Sigmoid colon (tissue), 4 donors: ENCODE results near the gene NIPAL1.

ENCODE experiments used
- CTCF ChIP-seq, 4 experiments: fragments of 450-650 bp in 3 of 4; fragments of 200-600 bp in 1 of 4; IDR thresholded peaks; one replicate each; pipeline ENCODE4 v1.5.1; 2016 to 2019; ENCODE audit warnings: antibody characterized with exemption in 4 of 4, mild to moderate bottlenecking in 3 of 4, moderate library complexity in 2 of 4
- POLR2AphosphoS5 ChIP-seq, 4 donors: sonication (generic); formaldehyde crosslinking; IDR thresholded peaks; one replicate each; pipeline ENCODE4 v1.6.1; 2017; ENCODE audit warnings: antibody characterized with exemption in 4 of 4

GRCh38 chr4:48025005-48025404 lies 8.4 kb downstream of the NIPAL1 start:
- TF ChIP-seq POLR2AphosphoS5 (IDR thresholded peaks at IDR 0.05) (no peak), CTCF (IDR thresholded peaks at IDR 0.05) (no peak)
